ENCODE data around the gene FAM3A. TPM values are rescaled to one million over a fixed set of nuclear protein-coding genes. Genes with fewer than 3 reads are reported as not detected.

The FAM3A gene
- polyA plus RNA-seq, 1 of the 3 experiments (the other 2 are of a cell fraction), result 42.1 TPM

GRCh38 chrX:154519389-154519788 is 3.4 kb upstream of the FAM3A start:
- ChIA-PET POLR2A (no interaction called here), CTCF (interaction anchor here (1.7 to 3.0 kb wide), 2 partner anchors 8 to 15 kb away, joined by 4 to 14 read pairs; no protein-coding TSS in a partner anchor)
- Histone ChIP-seq H3F3A (replicated peaks; ENCODE audit: insufficient read depth) (no peaks in the 10 kb centered on the region), H3K27ac (ENCODE audit: low read depth in 2 of 2, low read length in 1 of 2) (no peak overlapping the region), H3K9me2 (no peaks in the 10 kb centered on the region), H3K4me3 (ENCODE audit: low read depth in 2 of 2, low read length in 1 of 2) (no peak overlapping the region), H3K79me2 (ENCODE audit: insufficient read depth) (peaks cover 6% of the 10 kb centered on the region), H3K9ac (no peak overlapping the region), H3K9me3 (no peaks in the 10 kb centered on the region), H4K20me1 (ENCODE audit: insufficient read depth) (no peaks in the 10 kb centered on the region), H3K27me3 (ENCODE audit: insufficient read depth) (peaks cover 18% of the 10 kb centered on the region; the same call in 1 of the 2 replicates), H2AFZ (ENCODE audit: low read depth) (no peak overlapping the region), H3K4me1 (ENCODE audit: control insufficient read depth in 1 of 2, insufficient read depth in 2 of 2, low read depth in 1 of 2, low read length in 1 of 2) (peaks cover 0 to 6% of the 10 kb centered on the region in 2 experiments; a peak in 1 of 4 replicates), H3K36me3 (replicated peaks in 1 of 2; ENCODE audit: control insufficient read depth in 1 of 2, insufficient read depth in 2 of 2, low read length in 1 of 2) (no peaks in the 10 kb centered on the region), H3K4me2 (no peak overlapping the region)
- 67% methylated on average over 8 of the region's 8 CpGs for WGBS (ENCODE audit: low lambda C conversion rate)
- DNase-seq, result no peak
- TF ChIP-seq, protein P1, sequence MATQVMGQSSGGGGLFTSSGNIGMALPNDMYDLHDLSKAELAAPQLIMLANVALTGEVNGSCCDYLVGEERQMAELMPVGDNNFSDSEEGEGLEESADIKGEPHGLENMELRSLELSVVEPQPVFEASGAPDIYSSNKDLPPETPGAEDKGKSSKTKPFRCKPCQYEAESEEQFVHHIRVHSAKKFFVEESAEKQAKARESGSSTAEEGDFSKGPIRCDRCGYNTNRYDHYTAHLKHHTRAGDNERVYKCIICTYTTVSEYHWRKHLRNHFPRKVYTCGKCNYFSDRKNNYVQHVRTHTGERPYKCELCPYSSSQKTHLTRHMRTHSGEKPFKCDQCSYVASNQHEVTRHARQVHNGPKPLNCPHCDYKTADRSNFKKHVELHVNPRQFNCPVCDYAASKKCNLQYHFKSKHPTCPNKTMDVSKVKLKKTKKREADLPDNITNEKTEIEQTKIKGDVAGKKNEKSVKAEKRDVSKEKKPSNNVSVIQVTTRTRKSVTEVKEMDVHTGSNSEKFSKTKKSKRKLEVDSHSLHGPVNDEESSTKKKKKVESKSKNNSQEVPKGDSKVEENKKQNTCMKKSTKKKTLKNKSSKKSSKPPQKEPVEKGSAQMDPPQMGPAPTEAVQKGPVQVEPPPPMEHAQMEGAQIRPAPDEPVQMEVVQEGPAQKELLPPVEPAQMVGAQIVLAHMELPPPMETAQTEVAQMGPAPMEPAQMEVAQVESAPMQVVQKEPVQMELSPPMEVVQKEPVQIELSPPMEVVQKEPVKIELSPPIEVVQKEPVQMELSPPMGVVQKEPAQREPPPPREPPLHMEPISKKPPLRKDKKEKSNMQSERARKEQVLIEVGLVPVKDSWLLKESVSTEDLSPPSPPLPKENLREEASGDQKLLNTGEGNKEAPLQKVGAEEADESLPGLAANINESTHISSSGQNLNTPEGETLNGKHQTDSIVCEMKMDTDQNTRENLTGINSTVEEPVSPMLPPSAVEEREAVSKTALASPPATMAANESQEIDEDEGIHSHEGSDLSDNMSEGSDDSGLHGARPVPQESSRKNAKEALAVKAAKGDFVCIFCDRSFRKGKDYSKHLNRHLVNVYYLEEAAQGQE (IDR thresholded peaks at IDR 0.05; ENCODE audit: low read depth, low read length), result no peak

DNA sequence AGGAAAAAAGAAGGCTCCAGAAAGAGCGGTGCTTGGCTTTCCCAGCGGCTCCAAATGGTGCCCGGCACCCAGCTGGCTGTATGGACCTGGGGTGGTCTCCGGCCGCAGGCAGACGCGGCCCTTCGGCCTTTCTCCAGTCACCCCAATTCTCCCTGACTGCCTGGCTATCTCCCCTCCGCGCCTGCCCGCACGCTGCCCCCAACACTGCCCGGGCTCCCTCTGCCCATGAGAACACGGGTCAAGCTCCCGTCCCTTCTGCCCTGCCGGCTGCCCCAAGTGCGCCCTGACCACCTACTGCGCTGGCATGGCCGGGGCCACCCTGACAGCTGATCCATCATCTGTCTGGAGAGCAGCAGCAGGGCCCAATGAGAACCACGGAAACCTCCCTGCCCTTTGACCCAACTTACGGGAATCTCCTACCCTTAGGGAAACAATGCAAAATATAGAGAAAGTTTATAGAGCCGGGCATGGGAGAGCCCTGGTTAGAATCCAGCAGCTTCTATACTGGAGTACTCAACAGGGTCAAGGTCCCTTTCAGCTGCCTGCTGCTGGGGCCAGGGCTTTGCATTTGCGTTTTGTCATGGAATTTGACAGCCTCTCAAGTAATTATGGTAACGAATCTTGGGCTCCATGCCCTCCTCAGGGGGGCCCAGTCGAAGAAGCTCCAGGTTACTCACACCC is 1.2 kb upstream of the FAM3A start:
- POLR2A ChIA-PET, result interaction anchor here (1.9 kb wide), 1 partner anchor 10 kb away, joined by 5 read pairs; no protein-coding TSS in a partner anchor
- TF ChIP-seq NRF1 (IDR thresholded peaks at IDR 0.05; ENCODE audit: low read depth, low read length), result no peak
- no peak overlapping the region; the same call in 1 of the 2 replicates for H3K4me2 ChIP-seq

DNA sequence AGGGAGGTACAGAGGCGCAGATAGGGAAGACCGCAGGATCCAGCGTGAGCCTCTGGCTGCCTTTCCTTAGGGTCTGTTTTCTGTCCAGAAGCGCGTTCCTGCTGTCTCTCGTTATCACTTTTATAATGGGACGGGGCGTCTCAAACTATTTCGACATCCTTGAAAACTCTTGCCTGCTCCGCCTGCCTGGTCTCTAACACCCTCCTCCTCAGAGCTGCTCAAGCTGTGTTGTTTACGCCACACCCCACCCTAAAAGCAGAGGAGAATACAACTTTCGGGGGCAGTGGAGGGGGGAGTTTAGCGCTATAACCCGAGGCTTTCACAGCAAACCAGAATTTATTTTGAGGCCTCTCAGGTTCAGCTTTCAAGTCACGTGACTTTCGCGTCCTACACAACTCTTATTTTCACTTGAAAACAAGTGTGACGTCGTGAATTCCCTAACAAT is 646 bp upstream of the FAM3A start:
- H3K4me3 ChIP-seq (ENCODE audit: low read depth in 2 of 2, low read length in 1 of 2), result peak overlapping the region in 1 of 2 experiments; percentile 37; a peak in 3 of 4 replicates
- H3K27ac ChIP-seq (ENCODE audit: low read depth in 2 of 2, low read length in 1 of 2), result peak overlapping the region; percentile 49 to 65; a peak in 3 of 4 replicates
- no peaks in the 10 kb centered on the region for H3K9me3 ChIP-seq
- H3K4me1 ChIP-seq (ENCODE audit: control insufficient read depth in 1 of 2, insufficient read depth in 2 of 2, low read depth in 1 of 2, low read length in 1 of 2), result peaks cover 0 to 6% of the 10 kb centered on the region in 2 experiments; a peak in 1 of 4 replicates
- H3K79me2 ChIP-seq (ENCODE audit: insufficient read depth), result peaks cover 6% of the 10 kb centered on the region
- no peaks in the 10 kb centered on the region for H4K20me1 ChIP-seq (ENCODE audit: insufficient read depth)
- no peaks in the 10 kb centered on the region for H3K9me2 ChIP-seq
- POLR2A ChIA-PET, result no interaction called here
- 44% methylated on average over 19 of the region's 19 CpGs for WGBS (ENCODE audit: low lambda C conversion rate)
- peak overlapping the region; percentile 68; the same call in 1 of the 2 replicates for H3K4me2 ChIP-seq
- no peak for DNase-seq
- H3K36me3 ChIP-seq (replicated peaks in 1 of 2; ENCODE audit: control insufficient read depth in 1 of 2, insufficient read depth in 2 of 2, low read length in 1 of 2), result no peaks in the 10 kb centered on the region
- H2AFZ ChIP-seq (ENCODE audit: low read depth), result no peak overlapping the region; the same call in 1 of the 2 replicates
- H3F3A ChIP-seq (replicated peaks; ENCODE audit: insufficient read depth), result no peaks in the 10 kb centered on the region
- peaks cover 6% of the 10 kb centered on the region; the same call in 1 of the 2 replicates for H3K27me3 ChIP-seq (ENCODE audit: insufficient read depth)
- CTCF ChIA-PET, result interaction anchor here (1.4 to 3.0 kb wide), 2 partner anchors 11 to 19 kb away, joined by 4 to 14 read pairs; no protein-coding TSS in a partner anchor
- H3K9ac ChIP-seq, result peak overlapping the region; percentile 45
- TF ChIP-seq RCOR1 (IDR thresholded peaks at IDR 0.05; ENCODE audit: low read length) (no peak), TCF12 (IDR thresholded peaks at IDR 0.05) (no peak), YY1 (IDR thresholded peaks at IDR 0.05; ENCODE audit: low read depth) (no peak), MEF2A (IDR thresholded peaks at IDR 0.05; ENCODE audit: borderline replicate concordance, low read depth) (no peak), SMC3 (IDR thresholded peaks at IDR 0.05; ENCODE audit: low read depth, low read length) (no peak), ZBTB33 (IDR thresholded peaks at IDR 0.05; ENCODE audit: borderline replicate concordance, low read depth) (no peak), NFIC (IDR thresholded peaks at IDR 0.05; ENCODE audit: borderline replicate concordance) (no peak), FOXM1 (IDR thresholded peaks at IDR 0.05; ENCODE audit: low read depth) (no peak)

More for the DNA sequence above, 1.2 kb upstream of the FAM3A start:
- peaks cover 0 to 6% of the 10 kb centered on the region in 2 experiments; a peak in 1 of 4 replicates for H3K4me1 ChIP-seq (ENCODE audit: control insufficient read depth in 1 of 2, insufficient read depth in 2 of 2, low read depth in 1 of 2, low read length in 1 of 2)
- no peak overlapping the region for H3K4me3 ChIP-seq (ENCODE audit: low read depth in 2 of 2, low read length in 1 of 2)
- no peak for DNase-seq
- H3K27me3 ChIP-seq (ENCODE audit: insufficient read depth), result peaks cover 6% of the 10 kb centered on the region; the same call in 1 of the 2 replicates
- peaks cover 6% of the 10 kb centered on the region for H3K79me2 ChIP-seq (ENCODE audit: insufficient read depth)
- WGBS (ENCODE audit: low lambda C conversion rate), result 74% methylated on average over 18 of the region's 25 CpGs
- no peaks in the 10 kb centered on the region for H3F3A ChIP-seq (replicated peaks; ENCODE audit: insufficient read depth)
- no peak overlapping the region for H2AFZ ChIP-seq (ENCODE audit: low read depth)
- 0 out of 4 replicates have a peak overlapping the region, but pooled peaks of 1 of the 2 experiments have one; percentile 49 for H3K27ac ChIP-seq (ENCODE audit: low read depth in 2 of 2, low read length in 1 of 2)
- no peaks in the 10 kb centered on the region for H4K20me1 ChIP-seq (ENCODE audit: insufficient read depth)
- no peak overlapping the region for H3K9ac ChIP-seq
- H3K9me2 ChIP-seq, result no peaks in the 10 kb centered on the region
- H3K36me3 ChIP-seq (replicated peaks in 1 of 2; ENCODE audit: control insufficient read depth in 1 of 2, insufficient read depth in 2 of 2, low read length in 1 of 2), result no peaks in the 10 kb centered on the region
- CTCF ChIA-PET, result interaction anchor here (0.6 to 3.0 kb wide), 3 partner anchors 10 to 25 kb away, joined by 3 to 14 read pairs (median 4); no protein-coding TSS in a partner anchor
- H3K9me3 ChIP-seq, result no peaks in the 10 kb centered on the region

Measured in SK-N-SH (cell line).